ENCODE measurements around the gene UBTD2. TPM values are rescaled to one million over a fixed set of nuclear protein-coding genes. Genes with fewer than 3 reads are reported as not detected.

UBTD2 gene
- total and polyA plus RNA-seq, 2 of the 4 experiments (the other 2 are of a cell fraction) = 11.2 to 20.6 TPM

GRCh38 chr5:172188033-172188892 is 95.3 kb downstream of the UBTD2 start, which contains the start of gene STK10 (continued):
- no peak for TF ChIP-seq ELK1 (IDR thresholded peaks at IDR 0.05; ENCODE audit: borderline replicate concordance, low read depth, low read length)
